ENCODE measurements around the gene TMBIM4.

Gene TMBIM4

GRCh38 chr12:66156654-66157053, 13.1 kb downstream of the TMBIM4 start:
- no peak overlapping the region for H3K4me3 ChIP-seq (replicated peaks; ENCODE audit: low read depth, low read length)
- no peak for DNase-seq (ENCODE audit: extremely low read depth, low read depth)
- TF ChIP-seq, protein P1, sequence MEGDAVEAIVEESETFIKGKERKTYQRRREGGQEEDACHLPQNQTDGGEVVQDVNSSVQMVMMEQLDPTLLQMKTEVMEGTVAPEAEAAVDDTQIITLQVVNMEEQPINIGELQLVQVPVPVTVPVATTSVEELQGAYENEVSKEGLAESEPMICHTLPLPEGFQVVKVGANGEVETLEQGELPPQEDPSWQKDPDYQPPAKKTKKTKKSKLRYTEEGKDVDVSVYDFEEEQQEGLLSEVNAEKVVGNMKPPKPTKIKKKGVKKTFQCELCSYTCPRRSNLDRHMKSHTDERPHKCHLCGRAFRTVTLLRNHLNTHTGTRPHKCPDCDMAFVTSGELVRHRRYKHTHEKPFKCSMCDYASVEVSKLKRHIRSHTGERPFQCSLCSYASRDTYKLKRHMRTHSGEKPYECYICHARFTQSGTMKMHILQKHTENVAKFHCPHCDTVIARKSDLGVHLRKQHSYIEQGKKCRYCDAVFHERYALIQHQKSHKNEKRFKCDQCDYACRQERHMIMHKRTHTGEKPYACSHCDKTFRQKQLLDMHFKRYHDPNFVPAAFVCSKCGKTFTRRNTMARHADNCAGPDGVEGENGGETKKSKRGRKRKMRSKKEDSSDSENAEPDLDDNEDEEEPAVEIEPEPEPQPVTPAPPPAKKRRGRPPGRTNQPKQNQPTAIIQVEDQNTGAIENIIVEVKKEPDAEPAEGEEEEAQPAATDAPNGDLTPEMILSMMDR (IDR thresholded peaks at IDR 0.05; ENCODE audit: low read depth, low read length, missing control alignments): no peak

GRCh38 chr12:66154776-66155175, 15.0 kb downstream of the TMBIM4 start:
- TF ChIP-seq, protein P1 (IDR thresholded peaks at IDR 0.05; ENCODE audit: low read depth, low read length, missing control alignments): no peak
- H3K4me3 ChIP-seq (replicated peaks; ENCODE audit: low read depth, low read length): no peak overlapping the region
- no peak for DNase-seq (ENCODE audit: extremely low read depth, low read depth)

- no peak for DNase-seq (ENCODE audit: extremely low read depth, low read depth)
- no peak overlapping the region for H3K4me3 ChIP-seq (replicated peaks; ENCODE audit: low read depth, low read length)
- TF ChIP-seq, protein P1 (IDR thresholded peaks at IDR 0.05; ENCODE audit: low read depth, low read length, missing control alignments): no peak
These were observed 17.1 kb downstream of the TMBIM4 start for GRCh38 chr12:66152732-66153131.

DNA sequence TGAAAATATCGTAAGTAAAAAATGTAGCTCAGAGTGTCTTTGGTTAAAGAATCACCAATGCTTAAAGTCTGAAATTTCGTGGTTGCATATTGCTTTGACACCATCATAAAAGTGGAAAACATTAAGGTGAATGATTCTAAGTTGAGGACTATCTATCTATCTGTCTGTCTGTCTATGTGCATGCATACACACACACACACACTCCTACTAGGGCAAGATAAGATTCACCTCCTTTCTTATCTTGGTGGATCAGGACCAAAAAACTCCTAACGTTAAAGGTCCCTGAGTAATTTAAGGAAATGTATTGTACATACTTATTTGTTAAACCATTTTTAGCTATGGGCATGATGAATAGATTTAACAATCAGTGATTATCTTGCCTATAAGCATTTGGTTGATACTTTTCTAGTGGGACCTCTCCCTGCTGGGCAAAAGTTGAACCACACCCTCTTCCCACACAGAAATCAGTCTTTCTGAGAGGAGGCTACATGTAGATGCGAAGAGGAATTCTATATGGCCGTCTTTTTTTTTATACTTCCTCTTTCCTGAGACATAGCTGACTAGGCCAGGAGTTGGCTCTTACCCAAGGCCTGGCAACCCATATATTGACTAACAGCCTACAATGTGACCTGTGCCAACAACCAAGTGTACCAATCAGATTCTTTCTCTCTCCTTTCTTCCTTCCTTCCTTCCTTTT, 19.9 kb downstream of the TMBIM4 start:
- DNase-seq (ENCODE audit: extremely low read depth, low read depth): no peak
- H3K4me3 ChIP-seq (replicated peaks; ENCODE audit: low read depth, low read length): no peak overlapping the region
- TF ChIP-seq, protein P1 (IDR thresholded peaks at IDR 0.05; ENCODE audit: low read depth, low read length, missing control alignments): peak; percentile 16

DNA sequence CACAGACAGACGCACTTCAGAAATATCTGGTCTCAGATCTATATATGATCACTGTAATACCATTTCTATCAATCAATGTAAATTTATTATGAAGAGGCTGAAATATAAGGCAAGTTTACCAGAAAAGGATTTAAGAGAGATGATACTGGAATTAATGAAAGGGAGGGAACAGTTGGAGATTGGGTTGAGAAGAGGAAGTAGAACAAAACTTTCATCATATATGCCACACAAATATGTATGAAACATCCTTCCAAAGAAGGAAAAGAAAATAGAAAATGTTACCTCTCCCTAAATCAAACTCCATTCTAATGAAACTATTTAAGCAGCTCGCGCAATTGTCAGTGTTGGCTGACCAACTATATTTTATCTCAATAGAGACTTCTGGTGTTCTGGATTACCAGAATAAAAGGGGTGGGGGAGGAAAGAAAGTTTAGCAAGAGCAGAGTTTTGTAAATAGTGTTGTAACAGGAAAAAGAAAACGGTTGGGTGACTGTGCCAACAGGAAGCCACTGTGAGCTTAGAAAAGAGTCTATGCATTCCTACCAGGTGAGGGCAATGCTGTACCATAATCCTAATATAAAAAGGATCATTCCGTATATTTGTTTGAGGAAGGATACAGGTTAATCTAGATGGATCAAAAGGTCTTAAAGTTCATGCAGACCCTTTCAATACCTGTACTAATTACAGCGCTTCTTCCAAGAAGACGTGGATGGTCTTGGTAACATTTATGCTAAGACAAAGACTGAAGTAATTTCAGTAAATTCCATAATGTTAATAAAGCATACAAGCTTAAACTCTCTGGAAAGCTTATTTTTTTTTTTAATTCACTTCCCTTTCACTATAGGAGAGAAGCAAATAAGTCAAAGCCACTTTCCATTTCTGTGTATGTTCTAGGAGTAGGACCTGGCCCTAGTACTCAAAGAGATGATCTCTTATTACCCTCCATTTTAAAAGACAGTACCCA, 24.7 kb downstream of the TMBIM4 start:
- TF ChIP-seq, protein P1 (IDR thresholded peaks at IDR 0.05; ENCODE audit: low read depth, low read length, missing control alignments): peak; percentile 65
- DNase-seq (ENCODE audit: extremely low read depth, low read depth): peak; percentile 30
- H3K4me3 ChIP-seq (replicated peaks; ENCODE audit: low read depth, low read length): no peak overlapping the region

DNA sequence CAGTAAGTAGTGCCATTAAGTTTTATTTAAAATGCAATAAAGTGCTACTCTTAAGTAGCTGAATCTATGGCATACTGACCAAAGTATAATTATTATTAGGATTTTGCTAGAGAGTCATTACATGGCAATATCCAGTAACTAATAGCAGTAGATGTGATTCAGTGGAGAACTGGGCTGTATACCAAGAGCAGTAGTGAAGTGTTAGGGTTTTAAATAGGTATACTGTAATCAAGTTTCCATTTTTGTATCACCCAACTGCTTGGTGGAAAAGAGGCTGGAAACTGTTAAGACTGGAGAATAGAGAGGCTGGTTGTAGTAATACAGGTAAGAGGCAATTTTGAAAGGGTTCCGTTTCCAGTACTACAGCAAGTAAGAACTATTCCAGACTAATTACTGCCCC, 25.9 kb downstream of the TMBIM4 start:
- no peak overlapping the region for H3K4me3 ChIP-seq (replicated peaks; ENCODE audit: low read depth, low read length)
- DNase-seq (ENCODE audit: extremely low read depth, low read depth): no peak
- TF ChIP-seq, protein P1 (IDR thresholded peaks at IDR 0.05; ENCODE audit: low read depth, low read length, missing control alignments): no peak

Data from HFF-Myc (cell line).